G401 (cell line): ENCODE measurements around the gene ADGRG1. TPM values are rescaled to one million over a fixed set of nuclear protein-coding genes. Genes with fewer than 3 reads are reported as not detected.
A peak's percentile ranks its signal among the peaks of the same experiment; 100 is the strongest.

Experiments
- DNase-seq: peaks from one replicate; pipeline ENCODE4 v3.0.0-alpha.2; 2015; ENCODE audit warnings: low spot score
- in situ Hi-C: cut with HindIII; loops from 2 replicates; pipeline ENCODE4 v1.10.0; 2016; ENCODE audit warnings: low sequenced_read_pairs, mixed read lengths
- total RNA-seq: library from RNA; depleted of rRNA; stranded (reverse); fragments of >200 nt; shearing (Covaris generic); gene quantifications from 2 replicates; pipeline ENCODE4 v1.2.3, GENCODE V29; 2014

Gene ADGRG1
- total RNA-seq, 1 experiment from 2014 or later, result 4.1 TPM

DNA sequence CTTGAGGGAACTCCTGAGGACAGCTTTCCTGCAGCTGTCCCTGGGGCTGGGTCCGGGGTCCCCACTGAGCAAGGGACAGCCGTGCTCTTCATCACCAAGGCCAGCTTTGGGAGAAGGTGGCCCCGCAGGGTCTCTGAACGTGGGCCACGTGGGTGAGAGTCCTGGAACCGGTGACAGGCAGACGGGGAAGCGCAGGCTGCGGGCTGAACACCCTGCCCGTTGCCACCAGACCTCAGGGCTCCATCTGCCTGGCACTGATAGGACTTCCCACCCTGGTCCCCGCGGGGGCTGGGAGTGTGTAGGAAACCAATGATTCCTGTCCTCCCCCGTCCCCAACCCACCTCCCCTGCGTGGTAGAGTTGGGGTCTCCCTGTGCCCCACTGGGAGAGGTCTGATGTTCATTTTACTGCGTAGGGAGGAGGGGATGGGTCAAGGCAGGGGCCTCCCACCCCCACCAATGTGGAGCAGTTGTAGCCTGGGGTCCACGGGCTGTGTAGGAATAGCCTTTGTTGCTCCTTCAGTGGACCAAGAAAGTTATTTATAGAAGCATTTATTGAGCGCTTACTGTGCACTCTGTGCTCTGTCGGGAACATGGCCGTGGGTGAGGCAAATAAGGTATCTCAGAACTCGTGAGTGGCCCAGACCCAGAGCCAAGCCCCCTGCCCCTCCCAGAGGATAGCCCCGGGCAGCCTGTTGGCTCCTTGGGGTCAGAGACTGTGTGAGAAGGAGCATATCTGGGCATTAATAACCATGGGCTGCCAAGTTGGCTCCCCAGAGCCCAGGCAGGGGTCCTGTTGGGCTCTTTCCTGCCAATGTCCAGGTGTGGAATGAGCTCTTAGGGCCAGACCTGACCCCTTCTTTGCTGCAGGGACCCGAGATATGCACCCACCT is 1.3 kb downstream of the ADGRG1 start:
- DNase-seq, result no peak
- in situ Hi-C loops, result no loop called here

DNA sequence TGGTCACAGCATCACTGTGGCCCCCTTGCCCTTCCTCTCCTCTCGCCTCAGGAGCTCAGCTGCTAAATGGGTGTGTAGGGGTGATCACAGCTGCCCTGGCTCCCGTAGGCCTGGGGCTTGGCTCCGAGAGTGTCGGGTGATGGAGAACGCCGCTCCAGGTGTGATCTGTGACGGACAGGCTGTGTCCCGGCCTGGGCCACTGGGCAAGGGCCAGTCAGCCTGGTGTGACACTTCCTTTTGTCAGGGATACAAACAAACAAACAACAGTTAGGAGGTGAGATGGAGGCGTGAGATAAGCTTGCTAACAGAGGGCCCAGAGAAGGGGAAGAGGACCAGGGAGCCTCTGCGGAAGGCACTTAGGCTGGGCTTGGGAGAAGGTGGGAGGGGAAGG is 2.0 kb downstream of the ADGRG1 start:
- in situ Hi-C loops, result no loop called here
- DNase-seq, result no peak

DNA sequence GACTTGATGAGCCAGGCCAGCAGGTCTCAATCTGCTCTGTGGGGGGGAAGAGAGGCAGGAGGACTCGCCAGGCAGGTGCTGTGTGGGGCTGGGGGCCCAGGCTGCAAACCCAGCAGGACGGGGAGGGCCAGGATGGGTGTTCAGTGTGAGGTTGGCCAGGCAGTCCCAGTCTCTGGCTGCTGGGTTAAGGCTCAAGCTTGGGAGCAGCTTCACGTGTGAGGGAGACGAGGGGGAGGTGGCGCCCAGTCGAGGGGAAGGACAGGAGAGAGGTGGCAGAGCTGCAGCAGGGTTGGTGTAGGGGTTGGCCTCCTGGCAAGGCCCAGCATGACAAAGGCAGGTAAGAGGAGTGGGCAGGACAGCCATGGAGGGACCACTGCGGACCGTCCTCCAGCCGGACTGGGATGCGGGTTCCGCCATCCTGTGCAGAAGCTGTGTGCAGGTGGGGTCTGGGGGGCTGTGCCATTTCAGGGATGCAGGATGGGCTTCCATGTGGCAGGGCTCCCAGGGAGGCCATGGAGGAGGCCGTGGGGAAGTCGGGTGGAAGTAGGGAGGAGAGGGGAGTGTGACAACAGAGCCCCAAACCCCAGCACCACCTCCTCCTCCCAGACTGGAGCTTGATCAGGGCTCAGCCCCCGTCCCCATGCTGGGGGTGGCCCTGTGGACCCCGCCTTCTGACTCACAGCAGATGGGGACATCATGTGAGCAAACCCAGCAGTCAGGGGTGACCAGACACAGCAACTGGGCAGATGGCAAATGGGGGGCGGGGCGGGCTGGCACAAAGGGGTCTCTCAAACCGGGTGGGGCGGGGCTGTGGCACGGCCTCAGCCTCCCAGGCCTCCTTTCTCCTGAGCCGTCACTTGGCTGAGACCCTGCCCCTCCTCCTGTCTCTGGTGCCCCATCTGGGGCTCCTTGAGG is 2.8 kb downstream of the ADGRG1 start:
- in situ Hi-C loops, result no loop called here

DNA sequence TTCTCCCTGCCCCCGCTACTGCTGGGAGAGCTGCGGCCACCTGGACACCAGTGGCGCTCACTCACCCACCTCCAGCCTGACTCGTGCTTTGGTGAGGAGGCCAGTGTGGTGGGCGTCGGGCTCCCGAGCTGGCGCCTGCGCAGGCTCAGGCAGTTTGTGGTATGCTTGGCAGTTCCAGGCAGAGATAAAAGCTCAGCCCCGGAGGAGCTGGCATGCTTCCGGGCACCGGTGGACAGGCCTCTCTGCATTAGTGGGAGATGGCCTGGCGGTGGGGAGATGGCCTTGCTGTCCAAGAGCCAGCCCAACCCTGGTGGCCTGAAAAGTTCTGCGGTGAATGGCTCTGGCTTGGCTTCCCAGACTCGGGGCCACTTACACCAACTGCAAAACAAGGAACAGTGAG is 4.1 kb downstream of the ADGRG1 start:
- no peak for DNase-seq
- in situ Hi-C loops, result no loop called here

More for the DNA sequence above, 2.8 kb downstream of the ADGRG1 start:
- no peak for DNase-seq

- in situ Hi-C loops, result no loop called here
- DNase-seq, result no peak
Observed at GRCh38 chr16:57633383-57634064, 5.1 kb downstream of the ADGRG1 start.

DNA sequence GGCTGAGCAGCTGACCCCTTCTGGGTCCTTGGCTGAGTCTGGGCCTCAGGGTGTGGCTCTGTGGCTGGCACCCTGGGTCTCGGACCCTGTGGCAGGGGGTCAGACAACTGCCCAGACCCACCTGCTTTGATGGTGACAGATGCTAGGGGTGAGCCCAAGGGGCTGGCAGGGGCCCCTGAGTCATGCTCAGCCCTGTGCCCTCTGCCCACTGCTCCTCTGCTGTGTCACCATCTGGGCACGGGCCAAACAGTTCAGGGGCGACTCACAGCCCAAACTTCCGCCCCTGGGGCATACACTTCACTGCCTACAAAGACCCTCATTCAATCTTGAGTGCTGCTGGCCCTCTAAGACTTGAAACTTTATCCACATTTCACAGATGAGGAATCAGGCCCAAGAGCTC is 5.7 kb downstream of the ADGRG1 start:
- in situ Hi-C loops, result no loop called here
- DNase-seq, result no peak

DNA sequence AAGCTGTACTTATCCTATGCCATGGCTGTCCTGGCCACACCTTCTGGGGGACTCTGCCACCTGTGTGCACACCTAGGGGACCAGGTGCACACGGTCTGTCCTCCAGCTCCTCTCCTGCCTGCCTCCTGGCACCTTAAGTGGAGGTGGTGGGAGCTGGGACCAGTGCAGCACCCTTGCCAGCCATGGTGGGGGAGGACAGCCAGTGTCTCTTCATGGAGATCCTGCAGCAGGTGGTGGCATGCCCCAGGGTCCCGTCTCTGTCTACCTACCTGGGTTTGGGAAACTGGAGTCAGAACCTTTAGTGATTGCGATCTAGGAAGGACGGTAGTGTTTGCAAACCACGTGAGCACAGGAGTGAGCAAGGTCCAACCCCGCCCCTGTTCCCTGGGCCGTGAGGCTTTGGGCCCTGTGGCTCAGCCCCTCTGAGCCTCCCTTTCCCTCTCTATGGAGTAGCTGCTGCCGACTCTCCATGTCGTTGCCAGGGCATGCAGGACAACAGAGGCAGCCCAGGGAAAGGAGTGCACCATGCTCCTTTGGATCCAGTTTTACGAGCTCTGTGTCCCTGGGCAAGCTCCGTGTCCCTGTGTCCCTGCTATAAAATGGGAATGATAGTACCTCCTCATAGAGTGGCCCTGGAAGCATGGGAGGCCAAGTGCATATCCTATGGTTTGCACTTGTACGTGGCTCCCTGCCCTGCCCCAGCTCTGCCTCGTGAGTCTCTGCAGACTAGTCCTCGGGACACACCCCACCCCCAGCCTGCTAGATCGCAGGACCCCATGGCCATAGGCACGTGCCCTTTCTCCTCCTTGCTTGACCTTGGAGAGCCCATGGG is 7.1 kb downstream of the ADGRG1 start:
- in situ Hi-C loops, result no loop called here
- no peak for DNase-seq

DNA sequence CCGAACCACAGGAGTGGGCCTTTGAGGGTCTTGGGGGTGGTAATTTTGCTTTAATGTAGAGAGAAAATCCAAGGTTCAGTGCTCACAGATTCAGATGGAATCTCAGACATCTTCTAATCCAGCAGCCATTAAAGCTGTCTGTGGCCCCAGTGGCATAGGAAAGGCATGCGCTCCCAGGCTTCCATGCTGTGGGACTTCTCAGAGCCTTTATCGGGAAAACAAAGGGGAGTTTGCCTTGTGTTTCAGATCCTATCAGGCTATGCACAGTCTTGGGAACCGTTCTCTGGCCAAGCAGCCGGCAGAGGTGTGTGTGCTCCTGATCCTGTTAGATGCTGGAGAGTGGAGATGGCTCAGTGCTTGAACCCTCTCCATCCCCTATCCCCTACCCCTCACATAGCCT is 7.8 kb downstream of the ADGRG1 start:
- DNase-seq, result no peak
- in situ Hi-C loops, result no loop called here

GRCh38 chr16:57637020-57637419 is 8.6 kb downstream of the ADGRG1 start:
- in situ Hi-C loops, result no loop called here
- no peak for DNase-seq

DNA sequence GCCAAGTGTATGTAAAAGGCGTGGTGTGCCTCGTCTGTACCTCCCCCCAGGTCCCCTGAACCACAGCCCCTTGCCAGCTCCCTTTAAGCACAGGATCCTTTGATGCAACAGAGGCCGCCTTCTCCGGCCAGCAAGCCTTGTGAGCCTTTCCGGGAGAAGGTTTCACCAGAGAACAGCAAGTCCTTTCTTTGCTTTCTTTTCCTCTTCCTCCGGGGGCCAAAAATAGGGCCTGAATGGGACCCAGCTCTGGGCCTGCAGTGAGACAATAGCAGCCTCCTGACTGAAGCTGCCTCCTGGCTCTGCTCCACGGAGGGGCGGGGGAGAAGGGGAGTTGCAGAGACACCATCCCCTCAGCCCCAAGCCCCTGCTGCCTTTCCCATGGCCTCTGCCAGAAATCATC is 9.0 kb downstream of the ADGRG1 start:
- in situ Hi-C loops, result no loop called here
- DNase-seq, result peak; percentile 34

DNA sequence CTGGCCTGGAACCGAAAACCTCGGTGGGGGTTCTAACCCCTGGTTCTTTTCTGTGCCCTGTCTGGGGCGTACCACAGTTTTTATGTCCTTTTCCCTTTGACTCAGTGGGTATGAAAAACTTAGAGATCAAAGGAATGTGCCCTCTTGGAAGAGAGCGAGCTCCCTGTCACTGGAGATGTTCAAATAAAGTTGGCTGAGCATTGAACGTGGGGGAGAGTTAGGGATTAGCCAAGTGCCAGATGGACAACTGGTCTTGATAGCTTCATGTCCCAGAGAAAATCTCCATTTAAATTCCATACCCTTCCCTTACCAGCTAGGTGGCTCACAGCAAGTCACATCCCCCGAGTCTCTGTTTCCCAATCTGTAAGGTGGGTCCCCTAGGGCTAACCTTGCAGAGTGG is 9.5 kb downstream of the ADGRG1 start:
- in situ Hi-C loops, result no loop called here
- no peak for DNase-seq

DNA sequence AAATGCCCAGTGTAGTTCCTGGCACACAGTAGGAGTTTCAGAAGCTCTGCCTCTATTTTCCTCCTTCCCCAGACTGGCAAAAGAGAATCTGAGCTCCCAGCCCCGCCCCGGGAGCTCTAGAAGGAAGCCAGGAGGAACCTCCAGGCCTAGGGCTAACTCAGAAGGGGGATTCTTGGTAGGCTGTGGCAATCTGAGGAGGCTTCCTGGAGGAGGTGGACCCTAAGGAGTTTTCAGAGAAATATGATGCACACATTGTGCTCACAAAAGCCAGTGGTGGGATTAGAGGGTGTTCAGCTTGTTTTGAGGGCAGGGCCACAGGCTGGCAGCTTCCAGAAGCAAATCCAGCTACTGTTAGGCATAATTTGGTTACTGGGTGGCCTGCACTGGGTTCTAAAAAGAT is 10.0 kb downstream of the ADGRG1 start:
- no peak for DNase-seq
- in situ Hi-C loops, result no loop called here

- peak; percentile 34 for DNase-seq
- in situ Hi-C loops, result no loop called here
Observed at GRCh38 chr16:57639172-57639887, 10.9 kb downstream of the ADGRG1 start.

DNA sequence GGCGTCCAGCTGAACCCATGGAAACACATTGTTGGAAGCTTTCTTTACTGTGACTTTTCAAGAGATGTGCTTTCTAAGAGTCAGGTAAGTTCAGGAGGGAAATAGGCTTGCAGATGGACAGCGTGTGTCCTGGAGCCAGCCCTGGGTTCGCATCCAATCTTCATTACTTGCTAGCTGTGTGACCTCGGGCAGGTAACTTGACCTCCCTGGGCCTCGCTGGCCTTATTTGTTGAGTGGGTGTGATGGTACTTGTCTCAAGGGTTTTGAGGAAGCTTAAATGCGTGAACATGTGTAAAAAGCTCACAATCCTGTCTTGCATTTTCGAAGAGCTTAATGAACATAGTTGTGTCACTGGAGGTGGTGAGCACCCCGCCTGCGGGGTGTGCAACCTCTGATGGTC is 11.8 kb downstream of the ADGRG1 start:
- in situ Hi-C loops, result loop anchor here (5.0 kb wide), 1 partner anchor 63 kb away; no protein-coding TSS in a partner anchor
- DNase-seq, result no peak

- DNase-seq, result no peak
- in situ Hi-C loops, result loop anchor here (5.0 kb wide), 1 partner anchor 63 kb away; no protein-coding TSS in a partner anchor
Observed at GRCh38 chr16:57640612-57641011, 12.2 kb downstream of the ADGRG1 start.

DNA sequence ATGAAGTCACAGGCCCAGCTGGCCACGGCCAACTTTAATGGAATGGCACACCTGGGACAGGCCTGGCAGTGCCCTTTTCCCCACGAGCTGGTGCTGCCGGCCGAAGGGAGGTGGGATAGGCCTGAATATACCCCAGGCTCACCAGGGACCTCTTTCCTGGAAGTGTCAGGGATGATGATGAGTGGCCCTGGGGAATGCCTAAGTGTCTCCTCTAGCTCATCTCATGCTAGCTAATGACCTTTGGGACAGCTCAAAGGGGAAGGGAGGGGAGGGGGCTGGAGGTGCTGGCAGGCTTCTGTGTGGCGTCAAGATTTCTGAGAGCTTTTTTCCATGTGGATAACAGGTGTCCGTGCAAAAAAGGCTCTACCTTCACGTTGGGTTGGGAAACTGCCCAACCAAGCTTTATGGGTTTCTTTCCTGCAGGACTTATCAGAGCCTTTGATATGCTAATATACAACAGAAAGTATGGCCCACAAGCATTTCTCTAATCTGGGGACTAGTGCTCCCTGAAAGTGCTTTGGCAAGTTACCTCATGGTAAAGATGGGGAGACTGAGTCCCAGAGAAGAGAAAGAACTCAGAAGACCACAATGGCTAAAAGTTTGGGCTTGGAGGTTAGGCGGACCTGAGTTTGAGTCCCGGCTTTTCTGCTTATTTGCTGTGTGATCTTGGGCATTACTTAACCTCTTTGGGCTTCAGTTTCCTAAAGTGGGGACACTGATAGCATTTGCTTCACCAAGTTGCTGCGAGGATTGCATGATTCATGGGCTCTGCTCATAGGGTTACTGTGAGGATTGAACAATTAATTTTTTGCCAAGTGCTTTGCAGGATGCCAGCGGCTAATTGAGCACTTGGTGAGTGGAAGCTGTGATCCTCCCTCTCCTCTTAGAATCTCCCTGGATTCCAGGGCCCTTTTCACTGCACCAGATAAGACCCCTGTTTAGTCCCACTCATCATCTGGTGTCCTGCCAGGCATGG is 14.0 kb downstream of the ADGRG1 start:
- no peak for DNase-seq
- in situ Hi-C loops, result loop anchor here (5.0 kb wide), 1 partner anchor 65 kb away; no protein-coding TSS in a partner anchor
